ENCODE results near the gene MARCO.

DNA sequence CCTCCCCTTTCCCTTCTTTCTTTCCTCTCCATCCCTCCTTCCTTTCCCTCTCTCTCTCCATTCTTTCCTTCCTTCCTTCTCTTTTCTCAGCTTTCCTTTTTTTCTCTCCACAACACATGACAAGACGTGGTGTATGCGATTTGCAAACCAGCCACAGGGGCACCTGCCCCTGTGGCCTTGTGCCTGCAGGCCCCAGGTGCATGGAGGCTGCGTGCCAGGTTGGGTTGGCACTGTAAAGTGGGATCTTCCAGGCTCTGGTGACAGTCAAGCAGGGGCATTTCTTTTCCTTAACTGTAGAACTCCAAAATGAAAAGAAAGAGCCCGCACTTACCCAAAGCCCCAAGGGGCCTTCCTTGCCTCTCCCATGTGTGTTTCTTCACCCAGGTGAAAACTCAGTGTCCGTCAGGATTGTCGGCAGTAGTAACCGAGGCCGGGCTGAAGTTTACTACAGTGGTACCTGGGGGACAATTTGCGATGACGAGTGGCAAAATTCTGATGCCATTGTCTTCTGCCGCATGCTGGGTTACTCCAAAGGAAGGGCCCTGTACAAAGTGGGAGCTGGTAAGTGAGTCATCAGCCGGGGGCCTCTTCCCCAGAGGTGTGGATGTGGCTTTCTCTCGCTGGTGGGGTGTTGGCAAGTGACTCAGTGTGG, 50.9 kb downstream of the MARCO start:
- TF ChIP-seq CTCF (IDR thresholded peaks at IDR 0.05; ENCODE audit: low read depth, low read length, missing input control) (no peak), SP1 (IDR thresholded peaks at IDR 0.05) (no peak)
